ENCODE data around the gene EIF3L.

Gene EIF3L

DNA sequence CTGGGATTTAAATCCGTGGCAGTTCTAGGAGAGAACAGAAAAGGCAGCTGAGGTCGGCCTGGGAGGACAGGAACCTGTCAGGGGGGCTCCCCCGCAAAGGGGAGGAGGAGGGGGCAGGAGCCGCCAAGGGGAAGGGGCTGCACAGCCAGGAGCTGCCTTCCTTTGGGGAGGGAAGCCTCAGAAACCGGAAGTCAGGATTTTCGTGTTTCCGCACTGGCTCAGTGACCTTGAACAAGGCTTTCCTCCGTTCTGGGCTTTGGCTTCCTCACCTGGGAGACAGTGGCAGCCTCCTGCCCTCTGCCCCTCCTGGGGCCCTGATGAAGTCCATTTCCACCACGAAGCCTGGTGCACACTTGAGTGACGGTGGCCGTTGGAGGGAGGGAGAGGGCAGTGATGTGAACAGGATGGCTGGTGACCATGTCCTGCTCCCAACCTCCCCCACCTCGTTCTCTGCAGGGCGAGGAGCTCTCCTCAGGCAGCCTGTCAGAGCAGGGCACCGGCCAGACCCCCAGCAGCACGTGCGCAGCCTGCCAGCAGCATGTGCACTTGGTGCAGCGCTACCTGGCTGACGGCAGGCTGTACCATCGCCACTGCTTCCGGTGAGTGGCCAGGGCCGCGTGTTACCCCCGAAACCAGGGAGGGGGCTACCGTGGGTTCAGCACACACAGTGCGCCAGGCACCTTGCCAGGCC is 69.5 kb downstream of the EIF3L start:
- H3K27me3 Mint-ChIP-seq, result no peaks in the 10 kb centered on the region
- H3K36me3 Mint-ChIP-seq (ENCODE audit: low read depth), result peaks cover 8% of the 10 kb centered on the region
- no peak overlapping the region for H3K4me3 Mint-ChIP-seq
- H3K27ac Mint-ChIP-seq, result no peak overlapping the region
- no peak for ATAC-seq
- DNase-seq, result no peak
- peaks cover 5% of the 10 kb centered on the region for H3K4me1 Mint-ChIP-seq
- no peaks in the 10 kb centered on the region for H3K9me3 Mint-ChIP-seq

DNA sequence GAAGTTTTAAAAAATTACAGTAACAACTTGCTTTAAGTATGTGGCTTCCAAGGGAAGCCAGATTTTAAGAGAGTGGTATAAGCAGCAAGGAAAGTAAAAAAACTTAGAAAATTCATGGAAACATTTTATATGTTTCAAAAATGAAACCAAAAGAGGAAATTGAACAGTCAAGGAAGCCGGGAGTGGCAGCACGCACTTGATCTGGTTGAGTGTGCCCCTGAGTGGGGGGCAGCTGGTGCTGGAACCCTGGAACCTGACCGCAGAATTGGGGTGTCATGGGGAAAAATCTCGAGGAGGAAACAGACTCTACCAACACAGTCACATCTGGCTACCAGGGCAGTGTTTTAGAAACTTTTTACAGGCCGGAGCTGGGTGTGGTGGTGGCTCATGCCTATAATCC is 70.9 kb downstream of the EIF3L start:
- peaks cover 5% of the 10 kb centered on the region for H3K4me1 Mint-ChIP-seq
- ATAC-seq, result no peak
- H3K36me3 Mint-ChIP-seq (ENCODE audit: low read depth), result peaks cover 8% of the 10 kb centered on the region
- H3K4me3 Mint-ChIP-seq, result no peak overlapping the region
- peak overlapping the region; percentile 90 for H3K27ac Mint-ChIP-seq
- no peaks in the 10 kb centered on the region for H3K9me3 Mint-ChIP-seq
- H3K27me3 Mint-ChIP-seq, result no peaks in the 10 kb centered on the region
- DNase-seq, result no peak

DNA sequence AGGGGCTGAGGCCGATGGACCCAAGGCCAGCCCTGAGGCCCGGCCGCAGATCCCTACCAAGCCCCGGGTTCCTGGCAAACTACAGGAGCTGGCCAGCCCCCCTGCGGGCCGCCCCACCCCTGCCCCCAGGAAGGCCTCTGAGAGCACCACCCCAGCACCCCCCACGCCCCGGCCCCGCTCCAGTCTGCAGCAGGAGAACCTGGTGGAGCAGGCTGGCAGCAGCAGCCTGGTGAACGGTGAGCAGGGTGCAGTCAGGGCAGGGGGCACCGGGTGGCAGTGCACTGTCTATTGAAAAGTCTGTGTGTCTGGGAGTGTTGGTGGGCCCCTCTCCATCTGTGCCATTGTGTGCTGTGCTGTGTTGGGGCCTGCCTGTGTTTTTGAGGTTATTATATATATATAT is 73.0 kb downstream of the EIF3L start:
- H3K27ac Mint-ChIP-seq, result no peak overlapping the region
- ATAC-seq (no peak), DNase-seq (no peak)
- no peaks in the 10 kb centered on the region for H3K9me3 Mint-ChIP-seq
- H3K27me3 Mint-ChIP-seq, result no peaks in the 10 kb centered on the region
- H3K4me1 Mint-ChIP-seq, result peaks cover 5% of the 10 kb centered on the region
- H3K4me3 Mint-ChIP-seq, result no peak overlapping the region
- peaks cover 8% of the 10 kb centered on the region for H3K36me3 Mint-ChIP-seq (ENCODE audit: low read depth)

DNA sequence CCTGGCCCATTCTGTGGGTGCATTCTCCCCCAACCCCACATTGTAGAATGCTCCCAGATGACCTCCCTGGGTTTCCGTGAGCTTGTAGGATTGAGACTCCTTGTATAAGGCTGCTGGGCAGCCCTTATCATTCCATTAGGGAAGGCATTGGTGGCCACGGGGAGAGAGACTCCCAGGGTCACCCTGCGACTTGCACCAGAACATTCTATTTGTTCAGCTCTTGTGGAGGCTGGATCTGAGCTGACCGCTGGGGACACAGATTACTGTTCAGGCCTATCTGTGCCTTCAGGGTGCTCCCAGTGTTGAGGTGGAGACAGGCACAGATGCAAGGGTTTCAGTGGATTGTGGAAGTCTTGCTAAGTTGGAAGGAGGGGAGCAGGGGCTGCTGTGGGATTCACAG is 74.7 kb downstream of the EIF3L start:
- Mint-ChIP-seq H3K27me3 (no peaks in the 10 kb centered on the region), H3K36me3 (ENCODE audit: low read depth) (peaks cover 8% of the 10 kb centered on the region), H3K4me1 (peaks cover 5% of the 10 kb centered on the region), H3K9me3 (no peaks in the 10 kb centered on the region), H3K4me3 (no peak overlapping the region), H3K27ac (no peak overlapping the region)
- no peak for DNase-seq
- ATAC-seq, result no peak

DNA sequence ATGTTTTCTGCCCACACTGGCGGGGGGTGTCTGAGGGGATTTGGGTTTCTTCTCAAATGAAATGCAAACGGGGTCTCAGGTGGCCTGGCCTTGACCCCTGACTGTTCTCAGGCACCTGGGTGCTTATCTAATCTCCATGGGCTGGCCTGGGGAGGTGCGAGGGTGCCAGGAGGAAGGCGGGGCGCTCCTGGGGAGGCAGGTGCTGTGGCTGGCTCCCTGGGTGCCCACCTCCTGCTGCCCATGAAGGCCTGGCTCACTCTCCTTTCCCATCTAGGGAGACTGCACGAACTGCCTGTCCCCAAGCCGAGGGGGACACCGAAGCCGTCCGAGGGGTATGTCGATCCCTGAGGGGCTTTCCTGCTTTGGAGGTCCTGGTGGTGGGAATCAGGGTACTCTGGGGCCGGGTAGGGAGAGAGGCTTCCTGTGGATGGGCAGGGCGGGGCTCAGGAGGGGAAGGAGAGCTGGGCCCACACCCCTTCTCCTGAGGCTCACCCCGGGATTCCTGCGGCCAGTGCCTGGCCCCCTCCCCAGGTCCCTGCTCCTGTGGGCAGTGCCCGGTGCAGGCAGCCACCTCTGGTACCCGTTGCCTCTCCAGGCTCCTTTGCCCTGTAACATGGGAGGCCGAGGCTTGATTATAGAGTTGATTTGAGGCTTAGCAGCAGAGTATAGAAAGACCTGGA is 75.3 kb downstream of the EIF3L start:
- no peak for ATAC-seq
- Mint-ChIP-seq H3K4me1 (peaks cover 5% of the 10 kb centered on the region), H3K36me3 (ENCODE audit: low read depth) (peaks cover 8% of the 10 kb centered on the region), H3K27me3 (no peaks in the 10 kb centered on the region), H3K4me3 (no peak overlapping the region), H3K27ac (no peak overlapping the region), H3K9me3 (no peaks in the 10 kb centered on the region)
- no peak for DNase-seq

DNA sequence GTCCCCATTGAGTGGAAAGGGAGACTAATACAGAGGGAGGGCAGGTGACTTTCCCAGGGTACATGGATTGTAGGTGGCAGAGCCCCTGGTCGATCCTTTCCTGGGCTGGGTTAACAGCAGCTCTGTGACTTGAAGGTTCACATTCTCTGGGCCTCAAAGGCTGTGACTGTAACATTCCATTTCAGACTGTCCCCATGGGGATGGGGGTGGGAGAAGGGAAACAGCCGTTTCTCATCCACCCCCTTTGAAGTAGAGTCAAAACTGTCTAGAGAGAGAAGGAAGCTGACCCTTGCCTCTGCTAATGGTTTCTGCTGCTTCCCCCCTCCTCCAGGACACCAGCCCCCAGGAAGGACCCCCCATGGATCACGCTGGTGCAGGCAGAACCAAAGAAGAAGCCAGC is 76.1 kb downstream of the EIF3L start:
- Mint-ChIP-seq H3K4me3 (no peak overlapping the region), H3K36me3 (ENCODE audit: low read depth) (peaks cover 3% of the 10 kb centered on the region), H3K27ac (no peak overlapping the region), H3K9me3 (no peaks in the 10 kb centered on the region), H3K4me1 (peaks cover under 1% of the 10 kb centered on the region), H3K27me3 (no peaks in the 10 kb centered on the region)
- no peak for ATAC-seq
- DNase-seq, result no peak

DNA sequence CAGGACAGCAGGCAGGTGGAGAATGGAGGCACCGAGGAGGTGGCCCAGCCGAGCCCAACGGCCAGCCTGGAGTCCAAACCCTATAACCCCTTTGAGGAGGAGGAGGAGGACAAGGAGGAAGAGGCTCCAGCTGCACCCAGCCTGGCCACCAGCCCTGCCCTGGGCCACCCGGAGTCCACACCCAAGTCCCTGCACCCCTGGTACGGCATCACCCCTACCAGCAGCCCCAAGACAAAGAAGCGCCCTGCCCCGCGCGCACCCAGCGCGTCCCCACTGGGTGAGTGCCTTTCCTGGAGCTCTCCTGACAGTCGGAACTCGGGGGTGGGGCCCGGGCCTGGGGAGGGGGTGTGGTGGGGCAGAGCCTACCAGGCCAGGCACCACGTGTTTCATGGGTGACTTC is 76.5 kb downstream of the EIF3L start:
- Mint-ChIP-seq H3K27me3 (no peaks in the 10 kb centered on the region), H3K27ac (no peak overlapping the region), H3K36me3 (ENCODE audit: low read depth) (peaks cover 3% of the 10 kb centered on the region), H3K4me1 (no peaks in the 10 kb centered on the region), H3K9me3 (no peaks in the 10 kb centered on the region), H3K4me3 (no peak overlapping the region)
- DNase-seq (no peak), ATAC-seq (peak; percentile 25)

DNA sequence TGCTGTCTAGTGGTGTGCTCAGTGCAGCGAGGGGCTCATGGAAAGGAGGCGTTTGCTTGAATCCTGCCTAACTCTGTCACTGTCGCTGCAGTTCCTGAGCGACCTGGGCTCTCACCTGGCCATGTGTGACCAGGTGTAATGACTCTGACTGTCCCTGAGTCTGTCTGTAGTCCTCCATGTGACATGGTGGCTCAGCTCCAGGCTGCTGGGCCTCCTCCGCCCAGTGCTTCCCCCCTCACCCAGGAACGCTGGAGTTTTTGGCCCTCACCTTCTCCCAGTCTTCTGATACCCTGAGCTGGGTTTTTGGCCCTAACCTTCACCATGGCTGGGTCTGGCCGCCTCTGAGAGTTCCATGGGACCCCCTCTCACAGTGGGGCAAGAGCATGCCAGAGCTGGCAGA is 77.1 kb downstream of the EIF3L start:
- no peak overlapping the region for H3K27ac Mint-ChIP-seq
- H3K4me3 Mint-ChIP-seq, result no peak overlapping the region
- no peak for ATAC-seq
- peaks cover 3% of the 10 kb centered on the region for H3K36me3 Mint-ChIP-seq (ENCODE audit: low read depth)
- H3K4me1 Mint-ChIP-seq, result no peaks in the 10 kb centered on the region
- DNase-seq, result no peak
- no peaks in the 10 kb centered on the region for H3K27me3 Mint-ChIP-seq
- H3K9me3 Mint-ChIP-seq, result no peaks in the 10 kb centered on the region

DNA sequence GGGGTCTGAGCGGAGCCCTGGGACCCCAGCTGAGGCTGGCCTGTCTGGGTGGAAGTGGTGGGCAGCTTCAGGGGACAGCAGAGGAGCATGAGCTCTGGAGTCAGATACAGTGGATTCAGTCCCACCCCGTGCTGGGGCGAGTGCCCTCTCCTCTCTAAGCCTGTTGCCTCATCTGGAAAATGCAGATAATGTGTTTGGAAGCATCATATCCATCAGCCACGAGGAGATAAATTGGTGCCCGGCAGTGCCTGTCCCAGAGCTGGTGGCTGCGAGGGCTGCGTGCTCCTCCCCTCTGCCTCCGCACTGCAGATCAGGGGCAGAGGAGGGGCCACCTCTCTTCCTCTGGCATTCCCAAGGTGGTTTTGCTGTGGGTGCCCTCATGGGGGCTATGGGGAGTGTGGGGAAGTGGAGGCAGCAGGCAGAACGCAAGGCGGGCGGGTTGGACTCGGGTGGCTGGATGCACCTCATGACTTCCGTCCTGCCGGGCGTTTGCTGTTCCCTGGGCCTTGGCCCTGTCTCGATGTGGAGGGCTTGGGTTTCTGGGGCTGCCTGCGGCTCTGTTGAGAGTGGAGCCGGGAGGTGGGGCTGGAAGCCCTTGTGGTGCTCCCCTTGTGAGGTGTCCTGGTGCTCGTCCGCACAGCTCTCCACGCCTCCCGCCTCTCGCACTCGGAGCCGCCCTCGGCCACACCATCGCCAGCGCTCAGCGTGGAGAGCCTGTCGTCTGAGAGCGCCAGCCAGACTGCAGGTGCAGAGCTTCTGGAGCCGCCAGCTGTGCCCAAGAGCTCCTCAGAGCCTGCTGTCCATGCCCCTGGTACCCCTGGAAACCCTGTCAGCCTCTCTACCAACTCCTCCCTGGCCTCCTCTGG is 77.8 kb downstream of the EIF3L start:
- no peaks in the 10 kb centered on the region for H3K4me1 Mint-ChIP-seq

DNA sequence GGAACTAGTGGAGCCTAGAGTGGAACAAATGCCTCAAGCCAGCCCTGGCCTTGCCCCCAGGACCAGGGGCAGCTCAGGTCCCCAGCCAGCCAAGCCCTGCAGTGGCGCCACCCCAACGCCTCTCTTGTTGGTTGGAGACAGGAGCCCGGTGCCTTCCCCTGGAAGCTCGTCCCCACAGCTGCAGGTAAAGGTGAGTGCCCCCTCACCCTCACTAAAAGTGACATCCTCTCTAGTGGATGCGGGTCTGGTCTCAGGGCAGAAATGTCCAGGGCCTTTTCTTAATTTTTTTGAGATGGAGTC is 78.4 kb downstream of the EIF3L start:
- no peak for DNase-seq
- no peaks in the 10 kb centered on the region for H3K27me3 Mint-ChIP-seq
- no peaks in the 10 kb centered on the region for H3K9me3 Mint-ChIP-seq
- ATAC-seq, result no peak
- peaks cover 1% of the 10 kb centered on the region for H3K36me3 Mint-ChIP-seq (ENCODE audit: low read depth)
- no peak overlapping the region for H3K27ac Mint-ChIP-seq
- H3K4me3 Mint-ChIP-seq, result no peak overlapping the region
- H3K4me1 Mint-ChIP-seq, result no peaks in the 10 kb centered on the region

More for the DNA sequence above, 77.8 kb downstream of the EIF3L start:
- no peak overlapping the region for H3K27ac Mint-ChIP-seq
- ATAC-seq (no peak), DNase-seq (no peak)
- H3K36me3 Mint-ChIP-seq (ENCODE audit: low read depth), result peaks cover 1% of the 10 kb centered on the region
- H3K27me3 Mint-ChIP-seq, result no peaks in the 10 kb centered on the region
- no peaks in the 10 kb centered on the region for H3K9me3 Mint-ChIP-seq
- H3K4me3 Mint-ChIP-seq, result no peak overlapping the region

DNA sequence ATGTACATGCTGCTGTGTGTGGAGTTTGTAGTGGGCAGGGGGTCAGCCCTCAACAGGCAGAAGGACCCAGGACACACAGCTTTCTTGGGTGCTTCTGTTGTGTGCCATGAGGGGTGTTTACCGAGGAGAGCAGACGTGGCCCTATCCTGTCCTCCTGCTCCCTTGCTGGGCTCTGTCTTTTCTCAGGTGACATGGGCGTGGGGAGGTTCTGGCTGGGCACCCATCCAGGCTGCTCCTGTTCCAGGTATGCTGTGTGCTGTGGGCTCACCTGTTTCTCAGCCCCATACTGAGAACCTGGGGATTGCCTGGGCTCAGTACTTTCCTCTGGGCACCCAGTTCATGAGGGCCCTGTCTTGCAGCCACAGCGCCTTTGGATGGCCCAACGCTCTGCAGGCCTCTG is 80.2 kb downstream of the EIF3L start:
- DNase-seq (no peak), ATAC-seq (no peak)
- Mint-ChIP-seq H3K4me3 (no peak overlapping the region), H3K27ac (no peak overlapping the region), H3K4me1 (peaks cover 12% of the 10 kb centered on the region), H3K27me3 (no peaks in the 10 kb centered on the region), H3K9me3 (no peaks in the 10 kb centered on the region), H3K36me3 (ENCODE audit: low read depth) (no peaks in the 10 kb centered on the region)

DNA sequence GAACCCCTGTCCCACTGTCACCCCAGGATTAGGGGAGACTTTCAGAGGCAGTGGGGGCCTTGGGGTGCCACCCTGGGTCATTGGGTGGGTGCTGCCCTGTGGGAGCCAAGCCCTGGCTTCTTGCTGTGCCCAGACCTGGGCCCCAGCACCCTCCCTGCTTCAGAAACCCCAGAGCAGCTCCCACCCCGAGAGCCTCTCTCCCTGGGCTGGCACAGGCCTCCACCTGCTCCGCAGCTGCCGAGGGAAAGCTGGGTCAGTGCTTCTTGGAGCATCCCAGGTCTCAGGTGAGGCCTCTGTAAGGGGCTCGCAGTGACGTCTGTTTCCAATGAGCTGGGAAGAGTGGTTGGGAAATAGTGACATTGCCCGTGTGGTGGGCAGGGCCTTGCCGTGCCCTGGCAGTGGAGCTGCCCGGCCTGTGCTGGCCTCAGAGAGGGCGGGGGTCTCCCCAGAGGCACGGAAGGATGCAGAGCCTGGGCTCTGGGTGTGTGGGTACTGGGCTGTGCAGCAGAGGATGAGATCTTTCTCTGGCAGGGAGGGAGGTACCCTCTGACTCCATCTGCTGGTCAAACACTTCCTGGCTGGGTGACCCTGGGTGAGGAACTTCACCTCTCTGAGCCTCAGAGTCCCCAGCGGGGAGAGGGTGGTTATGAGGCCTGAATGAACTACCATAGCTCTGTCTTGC is 81.2 kb downstream of the EIF3L start:
- DNase-seq (no peak), ATAC-seq (no peak)
- H3K4me3 Mint-ChIP-seq, result no peak overlapping the region
- no peaks in the 10 kb centered on the region for H3K36me3 Mint-ChIP-seq (ENCODE audit: low read depth)
- no peaks in the 10 kb centered on the region for H3K27me3 Mint-ChIP-seq
- no peak overlapping the region for H3K27ac Mint-ChIP-seq
- peaks cover 12% of the 10 kb centered on the region for H3K4me1 Mint-ChIP-seq
- no peaks in the 10 kb centered on the region for H3K9me3 Mint-ChIP-seq

DNA sequence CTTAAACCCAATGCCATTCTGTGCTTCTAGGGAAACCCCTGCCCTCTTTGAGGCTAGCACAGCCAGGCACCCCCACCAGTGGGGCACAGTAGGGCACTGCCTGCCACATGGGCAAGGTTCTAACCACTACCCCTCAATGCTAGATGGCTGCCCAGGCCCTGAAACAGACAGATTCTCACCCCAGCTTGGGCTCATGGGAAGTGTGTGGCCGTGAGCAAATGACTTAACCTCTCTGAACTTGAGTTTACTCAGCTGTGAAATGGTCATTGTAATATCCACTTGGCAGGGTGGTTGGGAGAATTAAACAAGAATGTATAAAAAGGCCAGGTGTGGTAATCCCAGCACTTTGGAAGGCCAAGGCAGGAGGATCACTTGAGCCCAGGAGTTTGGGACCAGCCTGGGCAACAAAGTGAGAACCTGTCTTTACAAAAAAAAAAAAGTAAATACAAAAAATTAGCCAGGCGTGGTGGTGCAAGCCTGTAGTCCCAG is 81.8 kb downstream of the EIF3L start:
- Mint-ChIP-seq H3K27me3 (no peaks in the 10 kb centered on the region), H3K36me3 (ENCODE audit: low read depth) (no peaks in the 10 kb centered on the region), H3K9me3 (no peaks in the 10 kb centered on the region), H3K27ac (no peak overlapping the region), H3K4me3 (no peak overlapping the region), H3K4me1 (peaks cover 12% of the 10 kb centered on the region)
- ATAC-seq, result no peak
- no peak for DNase-seq

DNA sequence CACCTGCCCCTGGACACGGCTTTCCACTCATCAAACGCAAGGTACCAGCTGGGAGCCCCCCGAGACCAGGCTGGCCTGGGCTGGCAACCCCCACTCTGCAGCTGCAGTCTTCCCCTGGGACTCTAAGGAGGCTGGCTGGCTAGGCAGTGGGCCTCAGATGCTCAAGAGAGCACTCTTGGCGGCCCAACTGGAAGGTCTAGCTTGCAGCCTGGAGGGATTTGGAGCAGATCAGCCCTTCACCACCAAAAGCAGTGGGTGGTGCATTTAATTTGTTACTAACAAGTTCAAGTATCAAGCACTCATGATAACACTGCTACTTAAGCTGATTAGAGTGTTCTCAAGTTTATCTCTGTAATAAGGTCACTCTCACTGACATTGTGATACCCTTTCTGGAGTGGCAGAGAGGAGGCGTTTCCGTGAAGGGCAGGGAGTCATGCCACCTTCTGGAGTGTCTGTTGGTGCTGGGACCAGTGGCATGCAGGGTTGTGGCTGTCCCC is 82.7 kb downstream of the EIF3L start:
- peaks cover 12% of the 10 kb centered on the region for H3K4me1 Mint-ChIP-seq
- no peak for DNase-seq
- no peak for ATAC-seq
- no peaks in the 10 kb centered on the region for H3K9me3 Mint-ChIP-seq
- H3K36me3 Mint-ChIP-seq (ENCODE audit: low read depth), result no peaks in the 10 kb centered on the region
- no peaks in the 10 kb centered on the region for H3K27me3 Mint-ChIP-seq
- H3K4me3 Mint-ChIP-seq, result no peak overlapping the region
- no peak overlapping the region for H3K27ac Mint-ChIP-seq

All from activated naive CD8-positive, alpha-beta T cell treated with anti-CD3 and anti-CD28 coated beads, Interleukin-2, amount 50 U/mL, for 24 hours (primary cell).